NCI-H345 treated with DMSO at 0.1 percent for 48 hours (cell line): ENCODE results near the gene ATF4.

ENCODE experiments used
- DNase-seq: peaks from one replicate; lab custom pipeline; 2025; ENCODE audit not compliant: unreplicated experiment; lab: John Stamatoyannopoulos, UW

ATF4 gene

GRCh38 chr22:39520226-39521105, at the start of gene ATF4:
Gene ATF4, plus strand, starts transcription at chr22:39520562. Its CDS starts 884 bp downstream, at chr22:39521446.
- DNase-seq: peak; percentile 59

GRCh38 chr22:39471381-39472141, 48.8 kb upstream of the ATF4 start:
- DNase-seq: no peak

GRCh38 chr22:39472570-39473556, 47.5 kb upstream of the ATF4 start:
- no peak for DNase-seq

- DNase-seq: no peak
Observed at GRCh38 chr22:39473851-39474250, 46.5 kb upstream of the ATF4 start.

GRCh38 chr22:39474351-39475111, 45.8 kb upstream of the ATF4 start:
- DNase-seq: no peak

- DNase-seq: no peak
Observed at GRCh38 chr22:39475337-39475736, 45.0 kb upstream of the ATF4 start.

GRCh38 chr22:39475902-39476301, 44.5 kb upstream of the ATF4 start:
- no peak for DNase-seq

- no peak for DNase-seq
Observed at GRCh38 chr22:39476664-39477063, 43.7 kb upstream of the ATF4 start.

- DNase-seq: no peak
Observed at GRCh38 chr22:39477542-39477941, 42.8 kb upstream of the ATF4 start.

GRCh38 chr22:39478441-39478850, 41.9 kb upstream of the ATF4 start:
- no peak for DNase-seq

- no peak for DNase-seq
Observed at GRCh38 chr22:39479254-39479653, 41.1 kb upstream of the ATF4 start.

GRCh38 chr22:39480557-39480956, 39.8 kb upstream of the ATF4 start:
- DNase-seq: no peak

GRCh38 chr22:39481054-39481453, 39.3 kb upstream of the ATF4 start:
- no peak for DNase-seq

GRCh38 chr22:39481595-39481994, 38.8 kb upstream of the ATF4 start:
- no peak for DNase-seq

GRCh38 chr22:39482768-39483167, 37.6 kb upstream of the ATF4 start:
- DNase-seq: no peak

GRCh38 chr22:39486951-39487825, 33.2 kb upstream of the ATF4 start:
- no peak for DNase-seq

GRCh38 chr22:39487826-39488520, 32.4 kb upstream of the ATF4 start:
- no peak for DNase-seq

GRCh38 chr22:39488563-39489083, 31.7 kb upstream of the ATF4 start:
- no peak for DNase-seq
